DND-41 (cell line): ENCODE measurements around the gene SLC38A5.

Experiments used
- EZH2 ChIP-seq: IDR thresholded peaks from 3 replicates; pipeline ENCODE4 v1.6.1; 2012; ENCODE audit warnings: borderline replicate concordance, low read depth, mild to moderate bottlenecking, moderate library complexity, low read length, inconsistent platforms; ENCODE audit not compliant: severe bottlenecking
- TF ChIP-seq, protein P1 (sequence below): IDR thresholded peaks from 2 replicates; pipeline ENCODE4 v1.5.1; 2012; ENCODE audit warnings: borderline replicate concordance, low read length, moderate library complexity, mild to moderate bottlenecking; ENCODE audit not compliant: poor library complexity, severe bottlenecking; ENCODE audit errors: extremely low read depth

DNA sequence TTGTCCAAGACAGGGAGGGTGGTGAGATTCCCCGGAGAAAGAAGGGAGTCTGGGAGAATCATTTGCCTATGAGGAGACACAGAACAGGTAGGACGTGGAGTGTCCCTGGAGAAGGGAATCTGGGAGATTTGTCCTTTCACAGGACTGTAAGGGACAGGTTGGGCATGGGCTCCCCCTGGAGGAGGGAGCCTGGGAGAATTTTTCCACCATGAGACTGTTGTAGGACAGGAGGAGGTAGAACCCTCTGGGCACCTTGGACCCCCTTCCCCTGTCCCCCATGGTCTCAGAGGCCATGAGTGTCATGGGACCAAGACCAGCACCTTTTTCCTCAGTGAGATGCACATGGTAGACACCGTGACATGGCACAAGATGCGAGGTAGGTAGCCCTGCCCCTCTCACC, 41.5 kb upstream of the SLC38A5 start:
- TF ChIP-seq, protein P1, sequence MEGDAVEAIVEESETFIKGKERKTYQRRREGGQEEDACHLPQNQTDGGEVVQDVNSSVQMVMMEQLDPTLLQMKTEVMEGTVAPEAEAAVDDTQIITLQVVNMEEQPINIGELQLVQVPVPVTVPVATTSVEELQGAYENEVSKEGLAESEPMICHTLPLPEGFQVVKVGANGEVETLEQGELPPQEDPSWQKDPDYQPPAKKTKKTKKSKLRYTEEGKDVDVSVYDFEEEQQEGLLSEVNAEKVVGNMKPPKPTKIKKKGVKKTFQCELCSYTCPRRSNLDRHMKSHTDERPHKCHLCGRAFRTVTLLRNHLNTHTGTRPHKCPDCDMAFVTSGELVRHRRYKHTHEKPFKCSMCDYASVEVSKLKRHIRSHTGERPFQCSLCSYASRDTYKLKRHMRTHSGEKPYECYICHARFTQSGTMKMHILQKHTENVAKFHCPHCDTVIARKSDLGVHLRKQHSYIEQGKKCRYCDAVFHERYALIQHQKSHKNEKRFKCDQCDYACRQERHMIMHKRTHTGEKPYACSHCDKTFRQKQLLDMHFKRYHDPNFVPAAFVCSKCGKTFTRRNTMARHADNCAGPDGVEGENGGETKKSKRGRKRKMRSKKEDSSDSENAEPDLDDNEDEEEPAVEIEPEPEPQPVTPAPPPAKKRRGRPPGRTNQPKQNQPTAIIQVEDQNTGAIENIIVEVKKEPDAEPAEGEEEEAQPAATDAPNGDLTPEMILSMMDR, result peak; percentile 48
- no peak for TF ChIP-seq EZH2
